GM21576 (cell line): ENCODE data around the gene TTC34.
"Not testable (repeated sequence)": the region's sequence is repeated elsewhere in the genome, so short reads cannot be mapped to it uniquely, and the experiment has no call there.

Experiments
- ATAC-seq: cut with Tn5 transposase; IDR thresholded peaks from one replicate; pipeline ENCODE4 v1.9.1; 2021; ENCODE audit warnings: mild to moderate bottlenecking, moderate library complexity; ENCODE audit not compliant: unreplicated experiment

TTC34 gene

DNA sequence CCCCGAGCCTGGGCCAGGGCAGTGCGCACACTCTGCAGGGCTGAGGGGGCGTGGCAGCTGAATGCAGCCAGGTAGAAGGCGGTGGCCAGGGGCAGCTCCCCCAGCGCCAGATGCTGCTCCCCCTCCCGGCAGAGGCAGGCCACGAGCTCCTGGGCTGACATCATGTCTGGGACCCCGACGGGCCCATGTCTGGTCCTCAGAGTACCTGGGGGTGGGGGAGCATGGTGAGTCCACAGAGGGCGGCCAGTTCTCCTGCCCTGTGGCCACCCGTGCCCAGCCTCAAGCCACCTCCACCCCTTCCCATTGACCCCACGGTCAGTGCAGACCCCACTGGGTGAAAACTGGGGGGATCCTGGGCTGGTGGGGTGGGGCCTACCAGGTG lies 838 bp downstream of the TTC34 start:
- ATAC-seq: no peak

DNA sequence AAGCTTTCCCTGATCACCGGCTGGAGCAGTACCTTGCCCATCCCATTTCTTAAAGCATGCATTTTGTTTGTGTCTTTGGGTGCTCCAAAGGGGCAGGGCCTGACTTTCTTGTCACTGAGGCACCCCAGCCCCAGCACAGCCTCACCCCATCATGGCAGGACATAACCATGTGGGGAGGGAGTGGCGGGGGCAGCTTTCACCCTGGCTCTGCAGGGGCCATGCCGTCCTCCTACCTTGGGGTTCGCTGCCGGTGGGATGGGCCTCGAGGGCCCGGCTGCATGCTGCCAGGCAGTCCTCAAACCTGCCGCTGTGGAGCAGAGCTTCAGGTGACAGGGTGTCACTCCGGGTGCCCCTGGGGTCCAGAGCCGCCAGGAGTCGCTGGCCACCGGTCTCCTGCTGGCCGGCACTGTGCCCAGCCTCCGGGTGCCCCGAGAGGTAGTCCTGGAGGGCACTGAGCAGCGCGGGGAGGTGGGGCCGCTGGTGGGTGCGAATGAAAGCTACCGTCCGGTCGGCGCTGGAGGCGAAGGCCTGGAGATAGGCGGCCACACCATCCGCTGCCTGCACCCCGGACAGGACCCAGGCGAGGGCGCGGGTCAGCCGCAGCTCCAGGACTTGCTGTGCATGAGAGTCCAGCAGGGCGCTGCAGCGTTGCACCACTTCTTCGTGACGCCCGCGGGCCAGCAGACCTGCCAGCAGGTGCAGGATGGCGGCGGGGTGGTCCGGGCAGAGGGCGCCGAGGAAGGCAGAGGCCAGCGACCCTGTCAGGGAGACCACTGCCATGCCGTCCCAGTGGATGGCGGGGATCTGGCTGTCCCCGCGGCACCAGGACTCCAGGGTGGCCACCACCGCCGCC lies 1.5 kb downstream of the TTC34 start:
- ATAC-seq: no peak

DNA sequence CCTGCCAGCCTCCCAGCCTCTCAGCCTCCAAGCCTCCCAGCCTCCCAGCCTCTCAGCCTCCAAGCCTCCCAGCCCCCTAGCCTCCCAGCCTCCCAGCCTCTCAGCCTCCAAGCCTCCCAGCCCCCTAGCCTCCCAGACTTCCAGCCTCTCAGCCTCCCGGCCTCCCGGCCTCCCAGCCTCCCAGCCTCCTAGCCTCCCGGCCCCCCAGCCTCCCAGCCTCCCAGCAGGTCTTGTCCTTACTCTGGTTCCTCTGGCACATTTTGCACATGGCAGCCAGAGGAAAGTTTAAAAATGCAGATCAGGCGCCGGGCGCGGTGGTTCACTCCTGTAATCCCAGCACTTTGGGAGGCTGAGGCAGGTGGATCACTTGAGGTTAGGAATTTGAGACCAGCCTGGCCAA lies 2.5 kb downstream of the TTC34 start:
- ATAC-seq: not testable (repeated sequence)

DNA sequence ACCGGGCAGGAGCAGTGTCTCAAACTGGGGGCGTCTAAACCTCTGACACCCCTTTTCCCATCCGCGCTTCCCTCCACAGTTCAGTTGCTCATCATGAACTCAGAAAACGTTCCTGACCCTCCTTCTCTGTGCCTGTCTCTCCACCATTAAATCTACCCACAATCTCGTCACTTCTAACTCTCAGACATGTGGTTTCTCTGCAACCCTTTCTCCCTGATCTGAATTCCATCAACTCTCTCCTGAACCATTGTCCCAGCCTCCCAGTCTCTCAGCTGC lies 3.8 kb downstream of the TTC34 start:
- ATAC-seq: no peak

DNA sequence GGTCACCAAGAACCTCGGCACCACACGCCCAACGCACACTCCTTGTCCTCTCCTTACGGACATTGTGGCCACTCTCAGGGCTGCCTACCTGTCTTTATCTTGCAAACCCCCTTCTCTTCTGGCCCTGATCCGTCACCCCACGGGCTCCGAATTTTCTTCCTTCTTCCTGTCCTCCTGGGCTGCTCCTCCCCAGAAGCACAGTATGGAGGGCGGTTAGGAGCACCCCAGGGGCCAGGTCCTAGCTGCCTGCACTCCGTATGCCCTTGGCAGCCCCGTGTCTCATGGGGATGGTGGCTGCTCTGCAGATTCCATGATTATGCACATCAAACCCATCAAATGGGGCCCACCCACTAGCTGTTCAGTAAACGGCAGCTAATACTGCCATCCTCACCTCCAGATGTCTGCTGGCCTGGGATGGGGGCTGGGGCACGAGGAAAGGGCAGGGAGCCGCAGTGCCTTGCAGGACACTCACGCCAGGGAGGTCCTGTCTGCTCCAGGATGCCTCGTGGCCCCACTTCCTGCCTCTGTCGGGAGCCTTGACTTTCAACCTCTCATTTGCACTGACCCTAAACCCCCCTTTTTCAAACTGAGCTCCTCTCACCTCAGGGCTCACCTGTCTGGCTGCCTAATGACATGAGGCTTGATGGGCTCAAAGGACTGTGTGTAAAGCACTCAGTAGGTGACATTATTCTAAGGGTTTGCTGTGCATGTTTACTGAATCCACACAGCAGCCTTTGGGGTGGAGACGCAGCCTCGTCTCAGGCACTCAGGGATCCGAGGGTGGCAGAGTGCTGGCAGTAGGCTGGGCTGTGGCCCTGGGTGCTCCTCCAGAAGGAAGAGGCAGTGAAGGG lies 4.4 kb downstream of the TTC34 start:
- ATAC-seq: no peak

DNA sequence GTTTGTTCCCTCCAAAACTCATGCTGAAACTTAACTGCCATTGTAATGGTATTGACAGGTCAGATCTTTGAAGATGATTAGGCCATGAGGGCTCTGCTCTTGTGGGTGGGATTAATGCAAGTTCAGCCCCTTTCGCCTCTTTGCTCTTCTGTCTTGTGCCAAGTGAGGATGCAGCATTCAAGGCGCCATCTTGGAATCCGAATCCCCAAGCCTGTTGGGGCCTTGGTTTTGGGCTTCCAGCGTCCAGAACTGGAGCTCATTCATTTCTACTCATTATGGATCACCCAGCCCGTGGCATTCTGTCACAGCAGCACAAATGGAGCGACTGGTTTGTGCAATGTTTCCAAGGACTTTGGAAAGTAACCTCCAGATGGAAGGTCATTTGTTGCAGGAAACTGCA lies 5.6 kb downstream of the TTC34 start:
- no peak for ATAC-seq

DNA sequence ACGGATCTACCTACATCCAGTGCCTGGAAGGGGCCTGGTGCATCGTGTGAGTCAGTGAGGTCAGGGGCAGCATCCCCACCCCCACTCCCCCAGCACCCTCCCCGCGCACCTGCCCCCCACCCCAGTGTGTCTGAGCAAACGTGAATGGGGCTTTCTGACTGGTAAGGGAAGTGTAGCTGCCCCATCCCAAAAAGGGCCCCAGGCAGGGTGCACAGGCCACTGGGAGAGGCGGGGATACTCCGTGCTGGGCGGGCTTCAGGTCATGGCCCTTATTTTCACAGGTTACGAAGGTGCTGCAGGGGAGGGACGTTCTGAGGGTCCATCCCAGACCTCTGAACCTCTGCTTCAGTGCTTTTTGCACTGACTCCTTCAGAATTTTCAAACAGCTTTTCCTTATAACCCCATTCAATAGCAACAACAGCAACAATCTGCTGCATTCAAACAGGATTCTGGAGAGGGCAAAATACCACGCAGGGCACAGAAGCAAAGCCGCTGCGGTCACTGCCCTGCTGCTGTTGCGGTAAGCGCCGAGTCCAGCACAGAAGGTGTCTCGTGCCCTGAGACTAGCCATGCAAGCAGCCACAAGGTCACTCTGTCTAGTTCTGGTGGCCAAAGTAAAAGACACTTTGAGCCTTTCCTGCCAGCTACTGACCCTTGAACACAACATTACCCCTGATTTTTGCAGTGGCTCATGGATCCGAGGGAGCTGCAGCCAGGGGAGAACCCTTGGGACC lies 10.3 kb downstream of the TTC34 start:
- ATAC-seq: no peak

DNA sequence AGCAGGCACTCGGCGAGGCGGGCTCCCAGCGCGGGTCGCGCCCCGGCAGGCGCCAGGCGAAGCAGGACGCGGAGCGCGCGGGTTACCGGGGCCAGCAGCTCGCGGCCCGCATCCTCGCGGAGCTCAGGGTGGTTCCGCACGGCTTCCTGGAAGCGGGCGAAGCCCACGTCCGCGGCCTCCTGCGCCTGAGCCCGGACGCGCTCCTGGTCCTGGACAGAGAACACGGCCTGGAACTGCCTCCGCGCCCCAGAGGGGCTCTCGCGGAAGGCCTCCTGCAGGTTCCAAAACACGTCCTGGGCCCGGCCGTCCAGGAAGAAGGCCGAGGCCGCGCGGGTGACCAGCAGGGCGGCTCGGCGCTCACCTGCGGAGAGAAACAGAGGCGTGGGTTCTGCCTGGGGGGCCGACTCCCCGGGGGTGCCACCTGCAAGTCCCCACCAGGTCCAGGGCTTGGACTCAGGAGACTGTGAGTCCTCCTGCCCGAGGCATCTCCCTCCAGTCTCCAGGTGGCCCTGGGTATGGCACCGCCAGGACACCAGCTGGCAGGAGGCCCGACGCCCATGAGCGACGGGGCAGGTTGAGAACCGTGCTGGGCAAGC lies 11.4 kb downstream of the TTC34 start:
- no peak for ATAC-seq

DNA sequence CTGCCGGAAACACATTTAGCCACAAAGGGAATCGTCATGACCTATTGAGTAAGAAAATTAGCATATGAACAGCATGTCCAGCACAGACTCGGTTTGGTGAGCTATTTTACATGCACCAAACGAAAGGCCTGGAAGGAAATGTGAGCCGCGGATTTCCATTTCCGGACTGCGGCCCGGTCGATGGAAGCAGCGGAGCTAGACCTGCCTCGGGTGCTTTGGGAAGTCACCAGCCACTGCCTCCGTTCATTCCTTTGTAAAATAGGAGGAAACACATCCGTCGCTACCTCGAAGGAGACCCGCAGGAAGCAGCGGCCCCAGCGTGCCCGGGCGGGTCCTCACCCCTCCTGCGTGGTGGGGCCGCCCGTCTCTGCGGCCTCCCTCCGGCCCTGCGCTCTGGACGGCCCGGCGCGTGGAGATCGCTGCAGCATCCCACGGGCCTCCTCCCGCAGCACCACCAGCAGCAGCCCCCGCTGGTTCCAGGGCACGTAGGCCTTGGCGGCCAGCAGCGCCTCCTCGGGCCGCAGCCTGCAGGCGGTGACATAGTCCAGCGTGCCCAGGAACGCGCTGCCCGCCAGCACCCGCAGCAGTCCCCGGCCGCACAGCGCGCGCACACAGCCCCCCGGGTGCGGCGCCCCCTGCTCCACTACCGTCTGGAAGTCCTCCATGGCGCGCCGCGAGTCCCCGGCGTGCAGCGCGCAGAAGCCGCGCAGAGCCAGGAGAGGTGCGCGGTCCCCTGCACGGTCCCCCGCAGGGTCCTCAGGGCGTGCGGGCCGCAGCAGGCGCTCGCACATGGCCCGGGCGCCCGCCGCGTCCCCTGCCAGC lies 12.1 kb downstream of the TTC34 start:
- ATAC-seq: no peak

DNA sequence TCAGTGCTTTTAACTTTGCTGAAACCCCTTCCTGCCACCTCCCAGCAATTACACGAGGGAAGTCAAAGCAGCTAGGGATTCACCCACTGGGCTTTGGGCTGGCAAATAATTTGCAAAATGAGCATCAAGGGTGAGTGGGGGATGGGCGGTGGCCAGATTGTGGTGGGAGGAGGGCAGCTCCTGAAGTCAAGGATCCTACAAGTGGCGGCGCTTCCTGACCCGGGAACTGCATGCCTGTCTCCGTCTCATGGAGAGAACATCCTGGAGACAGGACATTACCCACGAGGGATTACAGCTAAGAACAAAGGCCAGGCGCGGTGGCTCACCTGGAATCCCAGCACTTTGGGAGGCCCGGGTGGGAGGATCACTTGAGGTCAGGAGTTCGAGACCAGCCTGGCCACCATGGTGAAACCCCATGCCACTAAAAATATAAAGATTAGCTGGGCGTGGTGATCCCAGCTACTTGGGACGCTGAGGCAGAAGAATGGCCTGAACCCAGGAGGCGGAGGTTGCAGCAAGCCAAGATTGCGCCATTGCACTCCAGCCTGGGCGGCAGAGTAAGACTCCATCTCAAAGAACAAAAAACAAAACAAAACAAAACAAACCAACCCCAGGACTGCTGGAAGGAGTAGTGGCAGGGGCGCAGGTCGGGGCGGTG lies 12.9 kb downstream of the TTC34 start:
- no peak for ATAC-seq

DNA sequence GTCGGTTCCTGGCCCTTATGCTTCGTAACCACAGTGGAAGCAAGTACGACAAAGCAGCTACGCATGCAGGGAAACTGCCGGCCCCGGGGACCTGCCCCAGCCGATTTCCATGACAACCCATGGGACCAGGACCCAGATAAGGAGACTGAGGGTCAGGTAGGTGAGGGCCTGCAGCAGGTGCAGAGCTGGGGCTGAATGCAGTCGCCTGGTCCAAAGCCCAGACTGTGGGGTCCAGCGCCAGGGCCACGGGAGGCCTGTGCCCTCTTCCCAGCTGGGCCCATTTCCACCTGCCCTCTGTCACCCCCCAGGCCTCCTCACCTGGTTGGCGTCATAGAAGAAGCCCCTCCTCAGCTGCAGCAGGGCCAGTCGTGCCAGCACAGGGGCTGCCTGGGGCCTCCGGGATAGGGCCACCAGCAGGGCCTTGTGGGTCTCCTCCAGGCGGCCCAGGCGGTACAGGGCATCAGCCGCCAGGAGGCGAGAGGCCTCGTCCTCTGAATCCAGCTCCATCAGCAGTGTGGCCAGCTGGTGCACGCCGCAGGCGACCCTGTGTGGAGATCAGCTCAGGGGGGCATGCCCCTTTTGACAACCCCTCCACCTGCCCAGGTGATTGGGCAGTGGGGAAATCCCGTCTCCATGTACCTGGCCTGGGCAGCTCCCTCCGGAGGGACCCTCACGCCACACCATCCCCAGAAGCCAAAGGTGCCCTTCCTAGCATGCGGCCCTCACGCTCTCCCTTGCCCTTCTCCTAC lies 14.2 kb downstream of the TTC34 start:
- ATAC-seq: no peak

DNA sequence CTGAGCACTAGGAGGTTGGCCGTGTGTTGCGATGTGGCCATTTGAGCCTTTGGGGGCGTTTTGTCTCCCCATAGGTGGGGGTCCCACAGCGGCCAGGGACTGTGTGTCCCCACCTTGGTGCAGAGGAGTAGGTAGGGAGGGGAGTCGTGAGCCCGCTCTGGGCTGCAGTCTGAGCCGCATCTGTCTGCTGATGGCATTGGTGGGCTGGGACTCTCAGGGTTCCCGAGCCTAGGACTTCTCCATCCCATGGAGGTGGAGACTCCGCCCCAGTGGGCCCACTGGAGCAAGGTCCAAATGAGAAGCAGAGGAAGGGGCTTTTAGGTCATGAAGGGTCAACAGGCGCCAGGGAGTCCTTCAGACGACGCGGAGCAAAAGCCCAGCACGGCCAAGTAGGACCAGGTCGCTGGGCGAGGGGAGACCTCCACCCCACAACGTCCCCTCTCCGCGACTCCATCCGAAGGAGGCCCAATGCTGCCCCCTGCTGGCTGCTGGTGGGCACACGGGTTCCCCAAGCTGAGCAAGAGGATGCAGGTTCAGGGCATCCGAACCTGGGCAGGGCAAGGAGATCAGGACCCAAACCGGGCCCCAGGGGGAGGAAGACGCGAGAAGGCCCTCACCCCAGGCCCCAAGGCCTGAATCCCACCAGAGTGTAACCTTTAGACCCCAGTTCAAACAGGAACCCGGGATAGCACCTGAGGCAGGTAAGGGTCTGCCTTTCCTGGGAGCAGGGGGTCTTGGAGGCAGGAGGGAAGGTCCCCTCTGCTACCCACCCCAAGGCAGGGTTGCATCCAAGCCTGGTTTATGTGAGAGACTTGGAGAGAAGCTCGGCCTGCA lies 14.9 kb downstream of the TTC34 start:
- no peak for ATAC-seq

DNA sequence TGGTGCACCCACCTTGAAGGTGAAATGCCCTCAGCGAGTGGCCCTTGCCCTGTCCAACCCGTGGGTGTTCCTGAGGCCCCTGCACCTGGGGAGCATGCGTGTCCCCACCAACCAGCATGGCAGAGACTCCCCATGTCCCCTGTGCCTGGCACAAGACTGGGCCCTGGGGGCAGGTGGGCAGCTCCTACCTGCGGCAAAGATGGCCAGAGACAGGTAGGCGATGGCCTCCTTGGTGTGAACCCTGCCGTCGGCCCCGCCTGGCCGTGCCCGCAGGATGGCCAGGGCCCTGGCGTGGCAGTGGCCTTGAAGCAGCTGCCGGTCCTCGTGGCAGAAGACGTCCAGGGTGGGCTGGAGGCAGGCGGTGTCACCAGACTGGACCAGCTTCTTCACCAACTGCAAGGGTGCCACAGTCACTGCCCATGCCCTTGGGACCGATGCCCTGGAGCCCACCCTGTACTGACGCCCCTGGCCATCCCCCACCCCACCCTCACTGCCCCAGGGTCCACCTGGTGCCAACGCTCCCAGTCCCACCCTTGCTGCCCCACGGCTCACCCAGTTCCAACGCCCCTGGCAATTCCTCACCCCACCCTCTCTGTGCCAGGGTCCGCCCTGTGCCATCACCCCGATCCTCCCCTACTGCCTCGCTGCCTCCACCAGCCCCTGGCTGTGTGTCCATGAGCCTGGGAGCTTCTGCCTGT lies 15.7 kb downstream of the TTC34 start:
- no peak for ATAC-seq

DNA sequence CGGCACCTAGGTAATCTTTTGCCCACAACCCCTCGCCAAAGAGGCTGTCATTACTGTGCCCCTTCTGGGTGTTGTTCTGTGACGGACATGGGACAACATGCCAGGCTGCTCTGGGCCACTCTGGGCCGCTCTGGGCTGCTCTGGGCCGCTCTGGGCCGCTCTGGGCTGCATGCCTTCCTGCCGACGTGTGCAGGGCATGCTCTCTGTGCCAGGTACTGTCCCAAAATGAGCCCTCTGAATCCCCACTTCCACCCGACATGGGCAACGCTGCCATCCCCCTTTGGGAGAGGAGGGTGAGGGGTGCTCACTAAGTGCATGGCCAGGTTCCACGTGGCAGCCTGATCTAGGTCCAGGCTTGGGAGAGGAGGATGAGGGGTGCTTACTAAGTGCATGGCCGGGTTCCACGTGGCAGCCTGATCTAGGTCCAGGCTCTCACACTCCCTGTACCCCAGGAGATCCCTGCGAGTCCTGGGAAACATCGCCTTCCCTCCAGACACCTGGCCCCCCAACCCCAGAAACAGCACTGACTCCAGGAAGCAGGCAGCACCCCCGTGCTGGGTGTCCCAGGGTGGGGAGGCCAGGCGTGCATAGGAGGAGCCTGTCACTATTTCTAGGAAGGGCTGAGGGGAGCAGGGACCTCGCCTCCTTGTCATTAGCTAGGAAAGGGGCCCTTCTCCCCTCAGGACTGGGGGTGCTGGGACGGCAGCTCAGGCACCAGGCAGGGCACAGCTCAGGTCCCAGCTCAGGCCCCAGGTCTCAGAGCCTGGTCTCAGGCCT lies 16.5 kb downstream of the TTC34 start:
- ATAC-seq: no peak

DNA sequence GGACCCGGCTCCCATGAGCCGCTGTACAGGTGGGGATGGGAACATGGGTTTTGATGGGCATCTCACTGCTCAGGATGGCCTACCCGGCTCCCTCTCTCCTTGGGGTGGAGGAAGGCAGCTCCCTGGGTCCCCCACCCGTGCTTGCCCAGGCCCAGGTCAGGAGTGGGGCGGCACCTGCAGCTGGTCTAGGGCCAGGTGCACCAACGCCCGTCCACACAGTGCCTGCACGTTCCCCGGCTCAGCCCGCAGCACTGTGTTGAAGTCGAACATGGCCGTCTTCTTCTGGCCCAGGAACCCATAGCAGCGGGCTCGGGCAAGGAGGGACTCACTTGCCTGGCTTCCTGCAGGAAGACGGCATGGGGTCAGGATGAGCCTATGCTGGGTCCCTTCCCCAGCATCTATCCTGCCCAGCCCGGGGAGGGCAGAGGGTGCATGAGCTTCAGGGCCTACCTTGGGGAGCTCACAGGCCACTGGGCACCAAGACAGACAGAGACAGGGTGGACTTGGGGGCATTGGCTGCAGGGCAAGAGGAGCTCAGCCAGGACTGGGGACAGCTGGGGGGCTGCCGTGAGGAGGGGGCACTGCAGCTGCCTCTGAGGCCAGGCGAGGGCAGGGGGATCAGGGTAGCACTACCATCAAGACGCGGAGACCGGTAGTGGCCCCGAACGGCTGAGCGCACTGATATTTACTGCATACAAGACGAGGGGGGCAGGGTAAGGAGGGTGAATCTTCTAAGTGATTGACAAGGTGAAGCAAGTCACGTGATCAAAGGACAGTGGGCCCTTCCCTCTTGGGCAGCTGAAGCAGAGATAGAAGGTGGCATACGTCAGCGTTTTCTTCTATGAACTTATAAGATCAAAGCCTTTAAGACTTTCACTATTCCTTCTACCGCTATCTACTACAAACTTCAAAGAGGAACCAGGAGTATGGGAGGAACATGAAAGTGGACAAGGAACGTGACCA lies 17.8 kb downstream of the TTC34 start:
- ATAC-seq: no peak

DNA sequence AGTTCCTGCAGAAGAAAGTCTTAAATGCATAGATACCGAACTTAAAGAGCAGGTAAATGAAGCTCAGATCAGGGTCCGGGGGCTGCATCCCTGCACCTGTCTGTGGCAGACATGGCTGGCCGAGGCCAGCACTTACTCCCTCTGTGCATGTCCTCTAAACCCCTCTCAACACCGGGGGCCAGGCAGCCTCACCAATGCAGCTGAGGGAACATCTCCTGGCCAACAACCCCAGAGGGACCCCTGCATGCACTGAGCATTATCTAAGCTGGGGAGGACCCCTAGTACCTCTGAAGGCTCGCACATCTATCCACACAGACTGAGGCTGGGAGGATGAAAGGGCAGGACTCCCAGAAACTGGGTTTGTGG lies 18.4 kb downstream of the TTC34 start:
- ATAC-seq: no peak
